A549 (cell line): ENCODE results near the gene GFPT1. TPM values are rescaled to one million over a fixed set of nuclear protein-coding genes. Genes with fewer than 3 reads are reported as not detected.

Experiments used
- ATAC-seq, 2 experiments: fragments of 200-7000 bp in 1 of 2; fragments of >200 bp in 1 of 2; cut with Nextera tagmentation in 1 of 2; cut with Tn5 transposase in 1 of 2; 3 replicates each; pipeline versions ENCODE4 v1.8.0 to v1.9.1; 2018 to 2020; ENCODE audit warnings: mild to moderate bottlenecking in 1 of 2, moderate library complexity in 1 of 2
- CTCF ChIA-PET: fragments of 300-600 bp; sonication (Branson Sonifier 250); formaldehyde crosslinking; extraction: SDS; loops from one replicate; lab custom pipeline; 2021; ENCODE audit warnings: antibody characterized with exemption, inconsistent platforms; lab: Yijun Ruan, JAX
- POLR2A ChIA-PET: fragments of 350-600 bp; formaldehyde crosslinking; extraction: SDS; loops from one replicate; lab custom pipeline; 2021; ENCODE audit warnings: antibody characterized with exemption, inconsistent platforms; lab: Yijun Ruan, JAX
- DNase-seq, 2 experiments: peaks; one replicate each; pipeline versions ENCODE4 v3.0.0 to v3.0.0-alpha.2; 2011 to 2016; ENCODE audit warnings: low read depth in 1 of 2, low spot score in 1 of 2
- FAIRE-seq: peaks from 2 replicates; lab custom pipeline; 2011; peaks lifted over from hg19 to GRCh38; lab: Jason Lieb, UNC
- H3K27ac ChIP-seq, 2 experiments: fragments of >200 bp; sonication (Bioruptor Twin); formaldehyde crosslinking; 3 replicates each; pipeline ENCODE4 v1.5.1; 2016 to 2017
- H3K4me1 ChIP-seq: fragments of >200 bp; sonication (Bioruptor Twin); formaldehyde crosslinking; 3 replicates; pipeline ENCODE4 v1.6.1; 2016
- H3K4me2 ChIP-seq: fragments of >200 bp; sonication (Bioruptor Twin); formaldehyde crosslinking; 3 replicates; pipeline ENCODE4 v1.6.1; 2016
- H3K4me3 ChIP-seq: fragments of >200 bp; sonication (Bioruptor Twin); formaldehyde crosslinking; 3 replicates; pipeline ENCODE4 v1.5.1; 2016
- H3K9me3 ChIP-seq: fragments of >200 bp; sonication (Bioruptor Twin); formaldehyde crosslinking; 3 replicates; pipeline ENCODE4 v1.6.1; 2016
- BCL3 ChIP-seq: fragments of >200 bp; sonication (Bioruptor Twin); formaldehyde crosslinking; IDR thresholded peaks from 3 replicates; pipeline ENCODE4 v1.6.1; 2016
- CBX8 ChIP-seq: fragments of 200-600 bp; sonication (generic); IDR thresholded peaks from 2 replicates; pipeline ENCODE4 v1.6.1; 2016
- CEBPB ChIP-seq, 2 experiments: fragments of >200 bp in 1 of 2; sonication (Bioruptor Twin) in 1 of 2; formaldehyde crosslinking in 1 of 2; IDR thresholded peaks; 2 replicates each; pipeline ENCODE4 v1.6.1; 2012 to 2016
- CTCF ChIP-seq: fragments of >200 bp; sonication (Bioruptor Twin); formaldehyde crosslinking; IDR thresholded peaks from 3 replicates; pipeline ENCODE4 v1.5.1; 2016
- E2F6 ChIP-seq: IDR thresholded peaks from 2 replicates; pipeline ENCODE4 v1.6.1; 2012; ENCODE audit warnings: low read depth, borderline replicate concordance
- HEYL ChIP-seq: fragments of 250-450 bp; sonication (Bioruptor Pico); IDR thresholded peaks from 2 replicates; pipeline ENCODE4 v1.8.0; 2021; ENCODE audit warnings: mild to moderate bottlenecking, moderate library complexity
- HMGXB4 ChIP-seq: fragments of 250-450 bp; sonication (Bioruptor Pico); IDR thresholded peaks from 2 replicates; pipeline ENCODE4 v1.5.0; 2021; ENCODE audit warnings: mild to moderate bottlenecking, moderate library complexity, borderline replicate concordance
- JUN ChIP-seq, 2 experiments: fragments of >200 bp; sonication (Bioruptor Twin); formaldehyde crosslinking; IDR thresholded peaks; 2 replicates in 1 of 2; 3 replicates in 1 of 2; pipeline ENCODE4 v1.6.1; 2016 to 2017
- JUNB ChIP-seq: fragments of >200 bp; sonication (Bioruptor Twin); formaldehyde crosslinking; IDR thresholded peaks from 2 replicates; pipeline ENCODE4 v1.6.1; 2016
- MAZ ChIP-seq: fragments of 150-350 bp; IDR thresholded peaks from 2 replicates; pipeline ENCODE4 v1.6.1; 2014; ENCODE audit warnings: antibody characterized with exemption, low read depth, low read length, borderline replicate concordance
- MYC ChIP-seq: IDR thresholded peaks from 2 replicates; pipeline ENCODE4 v1.6.1; 2012; ENCODE audit warnings: mild to moderate bottlenecking, inconsistent platforms, low read length, improper control_type of control experiment, borderline replicate concordance
- NFE2L2 ChIP-seq: fragments of 150-350 bp; conservative IDR thresholded peaks from 2 replicates; pipeline ENCODE4 v1.6.1; 2014; ENCODE audit warnings: low read length
- RARB ChIP-seq: fragments of 250-450 bp; sonication (Bioruptor Pico); IDR thresholded peaks from 2 replicates; pipeline ENCODE4 v1.8.0; 2021; ENCODE audit warnings: mild to moderate bottlenecking, moderate library complexity
- RCOR1 ChIP-seq: fragments of 150-350 bp; IDR thresholded peaks from 2 replicates; pipeline ENCODE4 v1.6.1; 2014; ENCODE audit warnings: antibody characterized with exemption, low read length, low read depth
- RNF2 ChIP-seq: fragments of 200-600 bp; sonication (generic); IDR thresholded peaks from 2 replicates; pipeline ENCODE4 v1.6.1; 2016; ENCODE audit warnings: low read depth, mild to moderate bottlenecking, antibody characterized with exemption, moderate library complexity, borderline replicate concordance
- SMC3 ChIP-seq: fragments of >200 bp; sonication (Bioruptor Twin); formaldehyde crosslinking; IDR thresholded peaks from 3 replicates; pipeline ENCODE4 v1.6.1; 2018; ENCODE audit warnings: inconsistent platforms
- SREBF2 ChIP-seq: fragments of 450-650 bp; IDR thresholded peaks from 2 replicates; pipeline ENCODE4 v1.6.1; 2014; ENCODE audit warnings: mild to moderate bottlenecking, moderate library complexity
- TP53 ChIP-seq: fragments of 250-450 bp; sonication (Bioruptor Pico); IDR thresholded peaks from 2 replicates; pipeline ENCODE4 v1.5.0; 2021; ENCODE audit warnings: mild to moderate bottlenecking, moderate library complexity
- ZSCAN20 ChIP-seq: fragments of 250-450 bp; sonication (Bioruptor Pico); IDR thresholded peaks from 2 replicates; pipeline ENCODE4 v1.8.0; 2022; ENCODE audit warnings: mild to moderate bottlenecking, moderate library complexity
- WGBS: methylation state at CpG from one replicate; pipeline ENCODE4 v1.1.6; 2017; ENCODE audit errors: missing lambda C conversion rate; 5-methylcytosine and 5-hydroxymethylcytosine counted together
- polyA plus RNA-seq, 4 experiments: library from polyadenylated mRNA; depleted of rRNA in 3 of 4; stranded (reverse); fragments of >200 nt; fragmentation: RNase III in 1 of 4; extraction: RNeasy Plus Mini Kit Qiagen cat#74134 plus additional on column Dnase treatment in 1 of 4; gene quantifications; 2 replicates in 3 of 4; 3 replicates in 1 of 4; pipeline ENCODE4 v1.2.3, GENCODE V29; 2011 to 2017

The GFPT1 gene
- polyA plus RNA-seq, 2 of the 4 experiments (the other 2 are of a cell fraction), result 24.0 to 59.9 TPM

- DNase-seq (no peak), FAIRE-seq (no peak), ATAC-seq (no peak)
- TF ChIP-seq ZSCAN20 (CRISPR knock-in tag) (no peak), CEBPB (IDR thresholded peaks at IDR 0.05) (0 out of 4 replicates have a peak, but pooled peaks of 1 of the 2 experiments have one; percentile 21)
- ChIA-PET CTCF (interaction anchor here (0.8 to 6.2 kb wide), 2 partner anchors 8 to 37 kb away, joined by 4 to 44 read pairs; no protein-coding TSS in a partner anchor), POLR2A (no interaction called here)
- H3K4me1 ChIP-seq, result peaks cover under 1% of the 10 kb centered on the region; the same call in 2 of the 3 replicates
- WGBS, result 98% methylated on average over 4 of the region's 4 CpGs
- no peak overlapping the region for H3K4me3 ChIP-seq
- H3K4me2 ChIP-seq, result no peak overlapping the region
- H3K9me3 ChIP-seq, result peaks cover 22% of the 10 kb centered on the region
- H3K27ac ChIP-seq, result no peak overlapping the region
These were observed 71.8 kb downstream of the GFPT1 start for GRCh38 chr2:69315160-69315761.

- no peak for TF ChIP-seq CBX8
- TF ChIP-seq NFE2L2, result no peak
- TF ChIP-seq CEBPB (IDR thresholded peaks at IDR 0.05), result peak in 1 of 2 experiments; percentile 49; a peak in 2 of 4 replicates
- Histone ChIP-seq H3K4me3 (no peak overlapping the region), H3K27ac (no peak overlapping the region), H3K9me3 (peaks cover 7% of the 10 kb centered on the region; the same call in 1 of the 3 replicates), H3K4me2 (no peak overlapping the region), H3K4me1 (peaks cover 31% of the 10 kb centered on the region)
- no peak for DNase-seq
- ChIA-PET POLR2A (no interaction called here), CTCF (interaction anchor here (0.5 to 1.3 kb wide), 4 partner anchors 11 to 602 kb away, joined by 3 to 6 read pairs (median 4); no protein-coding TSS in a partner anchor)
- no peak for ATAC-seq
- no peak for FAIRE-seq
- WGBS, result 54% methylated on average over 2 of the region's 2 CpGs
These were observed 76.0 kb downstream of the GFPT1 start for GRCh38 chr2:69311024-69311416.

- 90% methylated on average over 19 of the region's 19 CpGs for WGBS
- ChIA-PET POLR2A (no interaction called here), CTCF (interaction anchor here (0.5 to 1.3 kb wide), 4 partner anchors 12 to 602 kb away, joined by 3 to 6 read pairs (median 4); no protein-coding TSS in a partner anchor)
- H3K9me3 ChIP-seq, result 0 out of 3 replicates have a peak, but pooled peaks cover 6% of the 10 kb centered on the region
- no peak for ATAC-seq
- H3K27ac ChIP-seq, result peak overlapping the region; percentile 35 to 94; a peak in 4 of 6 replicates
- DNase-seq, result no peak
- no peak for TF ChIP-seq CTCF
- TF ChIP-seq SREBF2, result no peak
- TF ChIP-seq MAZ, result no peak
- TF ChIP-seq JUN (IDR thresholded peaks at IDR 0.05), result no peak
- no peak for TF ChIP-seq JUNB
- TF ChIP-seq BCL3, result no peak
- TF ChIP-seq RCOR1, result no peak
- no peak for TF ChIP-seq E2F6
- TF ChIP-seq SMC3, result no peak
- no peak for TF ChIP-seq MYC
- no peak for TF ChIP-seq CBX8
- no peak for TF ChIP-seq RNF2
- TF ChIP-seq HMGXB4 (CRISPR knock-in tag), result no peak
- no peak for TF ChIP-seq TP53 (CRISPR knock-in tag)
- no peak for TF ChIP-seq HEYL (CRISPR knock-in tag)
- no peak for TF ChIP-seq RARB (CRISPR knock-in tag)
- peaks cover 37% of the 10 kb centered on the region for H3K4me1 ChIP-seq
- FAIRE-seq, result no peak
- no peak overlapping the region for H3K4me3 ChIP-seq
- peak overlapping the region; percentile 10 for H3K4me2 ChIP-seq
These were observed 76.7 kb downstream of the GFPT1 start for GRCh38 chr2:69310111-69311023.
